HG03460 (cell line): Measurements from ENCODE around the gene PRKCA.

ENCODE experiments used
- ATAC-seq: cut with Tn5 transposase; IDR thresholded peaks from one replicate; pipeline ENCODE4 v1.9.1; 2021; ENCODE audit not compliant: unreplicated experiment

The PRKCA gene

GRCh38 chr17:66507982-66508760 lies 205.8 kb downstream of the PRKCA start:
- ATAC-seq: no peak

- no peak for ATAC-seq
Measured at GRCh38 chr17:66508896-66509844, 206.8 kb downstream of the PRKCA start.

DNA sequence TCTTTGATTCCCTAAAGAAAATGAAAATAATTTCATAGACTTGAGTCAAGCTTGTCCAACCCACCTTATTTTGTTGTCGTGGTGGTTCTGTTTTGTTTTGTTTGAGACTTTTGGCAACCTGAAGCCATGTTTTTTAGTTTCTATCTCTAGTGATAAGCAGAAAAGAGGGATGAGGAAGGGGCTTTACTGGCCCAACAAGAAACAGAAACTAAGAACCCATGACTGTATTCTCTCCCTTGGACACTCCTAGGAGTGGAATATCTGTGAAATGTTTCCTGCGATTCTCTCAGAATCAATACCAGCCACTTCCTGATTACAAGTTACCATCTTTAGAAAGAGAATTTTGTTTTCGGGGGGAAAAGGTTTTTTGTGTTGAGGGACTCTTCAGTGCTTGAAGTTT lies 207.5 kb downstream of the PRKCA start:
- no peak for ATAC-seq

GRCh38 chr17:66511135-66511534 lies 208.7 kb downstream of the PRKCA start:
- ATAC-seq: no peak

GRCh38 chr17:66514227-66514806 lies 211.9 kb downstream of the PRKCA start:
- no peak for ATAC-seq

DNA sequence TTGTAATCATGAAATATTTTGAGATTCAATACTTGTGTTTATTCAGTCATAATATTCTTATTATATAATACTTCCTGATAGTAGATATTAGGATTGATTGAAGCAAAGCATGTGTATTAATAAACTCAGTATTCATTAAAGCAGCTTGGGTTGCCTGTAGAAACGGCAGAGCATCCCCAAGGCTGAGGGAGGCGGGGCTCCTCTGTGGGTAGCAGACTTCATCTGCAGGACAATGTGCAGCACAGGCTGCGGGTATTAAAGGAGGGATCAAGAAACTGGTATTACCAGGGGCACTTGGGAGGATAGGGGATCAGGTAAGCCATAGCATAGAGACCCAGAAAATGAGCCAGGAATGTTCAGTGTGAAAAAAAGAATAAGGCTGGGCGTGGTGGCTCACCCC lies 213.6 kb downstream of the PRKCA start:
- ATAC-seq: no peak

DNA sequence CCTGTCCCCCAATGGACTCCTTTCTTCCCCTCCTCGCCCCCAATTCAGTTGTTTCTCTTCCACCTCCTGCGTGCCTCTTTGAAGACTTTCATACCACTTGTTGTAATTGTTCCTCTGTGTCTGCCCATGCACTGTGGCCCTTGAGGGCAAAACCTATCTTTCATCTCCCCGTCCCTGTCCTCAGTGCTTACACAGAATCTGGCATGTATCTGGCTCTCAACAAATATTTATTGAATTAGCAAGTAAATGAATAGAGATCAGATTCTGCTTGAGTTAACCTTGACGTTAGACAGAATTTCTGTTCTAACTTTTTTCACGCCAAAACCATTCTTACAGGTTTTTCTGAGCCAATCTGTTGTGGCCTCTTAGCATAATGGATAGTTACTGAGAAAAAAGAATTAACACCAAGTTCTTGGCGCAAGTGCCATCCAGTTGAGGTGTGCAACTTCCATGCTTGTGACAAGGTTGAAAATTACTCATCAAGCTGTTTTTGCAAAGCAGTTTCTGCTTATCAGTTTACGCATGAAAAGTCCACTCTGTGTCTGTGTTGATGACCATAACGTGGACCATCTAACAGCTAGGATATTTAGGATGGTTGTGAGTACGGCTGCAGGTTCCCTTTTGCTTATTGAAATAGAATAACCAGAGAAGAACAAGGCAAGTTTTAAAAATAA lies 215.1 kb downstream of the PRKCA start:
- no peak for ATAC-seq

DNA sequence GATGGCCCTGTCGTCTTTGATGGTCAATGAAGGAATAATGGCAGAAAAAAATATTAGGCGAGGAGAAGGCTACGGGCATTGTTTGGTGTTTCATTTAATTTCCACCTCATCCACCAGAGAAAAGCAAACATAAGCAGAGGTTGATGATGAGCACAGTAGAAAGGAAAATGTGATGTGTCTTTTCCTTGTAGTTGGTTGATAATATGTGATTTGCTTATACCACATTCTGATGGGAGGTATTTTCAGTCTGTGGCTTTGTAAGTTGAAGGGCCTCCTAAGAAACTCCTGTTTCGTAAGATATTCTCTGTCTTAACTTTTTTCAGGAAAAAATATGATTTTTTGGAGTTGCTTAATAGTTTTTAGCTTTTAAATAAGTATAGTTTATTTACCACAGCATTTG lies 215.7 kb downstream of the PRKCA start:
- ATAC-seq: no peak

DNA sequence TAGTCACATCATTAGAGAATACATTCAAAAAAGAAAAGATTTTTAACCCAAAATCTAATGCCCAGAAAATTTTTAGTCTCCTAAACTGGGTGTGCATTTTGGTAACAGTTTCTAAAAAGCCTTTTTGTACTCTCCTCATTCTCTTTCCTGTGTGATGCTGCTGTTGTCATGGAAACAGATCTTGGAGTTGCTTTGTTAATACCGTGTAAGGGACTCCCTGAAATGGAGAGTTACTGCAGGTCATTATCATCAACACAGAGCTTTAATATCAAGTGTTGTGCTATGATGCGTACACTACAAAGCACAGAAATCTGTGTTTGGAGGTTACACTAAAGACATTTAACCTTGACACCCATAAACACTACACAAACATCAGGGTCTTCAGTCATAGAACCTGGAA lies 216.3 kb downstream of the PRKCA start:
- ATAC-seq: no peak

DNA sequence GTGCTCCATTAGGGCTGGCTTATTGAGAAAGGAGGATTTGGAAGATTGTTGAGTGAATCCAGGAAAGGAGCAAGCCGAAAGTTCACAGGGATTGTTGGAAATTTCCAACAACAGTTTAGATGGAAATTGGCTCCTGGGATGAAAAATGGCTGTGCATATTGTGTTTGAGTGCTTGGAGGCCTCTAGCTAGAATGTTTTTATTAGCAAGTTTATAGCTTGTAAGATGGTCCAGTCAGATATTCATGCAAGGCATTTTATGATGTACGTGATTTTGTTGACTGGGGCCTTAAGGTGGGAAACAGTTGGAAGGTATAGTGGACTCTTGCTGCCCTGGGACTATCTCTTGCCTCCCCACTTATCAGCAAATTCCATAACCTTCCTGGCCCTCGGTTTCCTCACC lies 216.7 kb downstream of the PRKCA start:
- no peak for ATAC-seq

DNA sequence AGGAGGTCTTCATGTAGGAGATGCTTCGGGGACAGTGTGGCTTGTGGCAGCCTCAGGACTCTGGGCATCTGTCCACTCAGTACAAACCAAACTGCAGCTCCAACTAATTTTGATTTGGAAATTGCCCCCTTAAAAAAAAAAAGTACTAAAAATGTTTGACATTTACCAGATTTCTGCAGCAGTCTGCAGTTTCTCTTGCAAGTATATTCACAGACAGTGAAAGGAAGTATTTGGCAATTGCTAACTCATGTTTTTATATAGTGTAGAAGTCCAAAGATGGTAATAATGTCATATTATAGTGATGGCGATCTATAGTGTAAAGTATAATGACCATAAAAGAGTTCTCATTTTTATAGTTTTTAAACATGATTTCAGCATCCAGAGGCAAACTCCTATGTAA lies 218.6 kb downstream of the PRKCA start:
- ATAC-seq: no peak

- ATAC-seq: no peak
Measured at GRCh38 chr17:66522591-66523272, 220.3 kb downstream of the PRKCA start.

- ATAC-seq: no peak
Measured at GRCh38 chr17:66523378-66524200, 221.2 kb downstream of the PRKCA start.

GRCh38 chr17:66524877-66525276 lies 222.5 kb downstream of the PRKCA start:
- ATAC-seq: no peak

GRCh38 chr17:66525338-66525737 lies 222.9 kb downstream of the PRKCA start:
- ATAC-seq: no peak

DNA sequence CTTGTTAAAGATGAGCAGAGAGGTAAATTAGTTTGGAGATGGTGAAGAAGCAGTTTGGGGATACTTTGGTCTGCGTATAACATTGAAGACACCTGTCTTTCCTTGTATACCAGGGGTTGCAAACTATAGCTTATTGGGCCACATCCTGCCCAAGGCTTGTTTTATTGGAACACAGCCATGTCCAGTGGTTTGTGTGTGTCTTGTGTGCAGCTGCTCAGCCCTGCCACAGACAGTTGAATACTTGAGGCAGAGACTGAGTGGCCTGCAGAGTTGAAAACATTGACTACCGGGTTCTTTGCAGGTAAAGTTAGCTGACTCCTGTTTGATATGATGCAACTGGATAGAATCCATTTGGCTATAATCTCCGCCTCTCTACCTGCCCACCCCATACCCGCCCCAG lies 224.4 kb downstream of the PRKCA start:
- no peak for ATAC-seq

DNA sequence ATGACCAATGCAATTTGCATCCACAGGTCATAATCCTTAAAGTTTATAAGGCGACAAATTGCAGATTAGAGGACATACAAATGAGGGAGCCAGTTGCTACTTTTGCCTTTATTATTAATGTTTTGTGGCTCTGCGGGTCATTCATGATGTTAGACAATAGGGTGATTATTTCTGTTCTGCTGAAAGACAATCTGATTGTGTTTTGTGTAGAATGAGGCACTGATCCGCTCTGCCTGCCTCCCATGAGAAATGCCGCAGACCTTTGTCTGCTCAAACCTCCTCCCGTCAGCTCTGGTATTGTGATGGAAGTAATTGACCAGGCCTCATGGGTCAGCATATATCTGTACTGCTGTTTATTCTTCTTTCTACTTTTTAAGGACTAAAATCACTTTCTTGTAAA lies 224.9 kb downstream of the PRKCA start:
- no peak for ATAC-seq

- no peak for ATAC-seq
Measured at GRCh38 chr17:66531851-66532295, 229.5 kb downstream of the PRKCA start.

DNA sequence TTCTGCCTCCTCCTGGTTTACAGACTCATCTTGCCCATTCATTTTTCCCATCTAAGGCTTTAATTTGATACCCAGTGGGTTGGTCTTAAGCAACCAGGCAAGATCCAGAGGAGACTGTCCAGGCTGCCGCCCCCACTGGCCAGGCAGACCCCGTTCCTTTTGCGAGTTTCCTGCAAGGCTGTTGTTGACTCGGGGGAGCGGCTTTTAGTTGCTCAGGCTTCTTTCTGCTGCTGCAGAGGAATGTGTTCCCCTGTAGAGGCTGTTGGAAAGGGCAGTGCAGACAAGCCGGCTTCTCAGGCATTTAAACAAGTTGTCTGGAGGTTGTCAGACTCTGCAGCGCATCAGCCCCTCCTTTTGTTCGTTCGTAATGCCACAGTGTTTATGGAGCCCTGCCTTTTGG lies 231.2 kb downstream of the PRKCA start:
- ATAC-seq: no peak

DNA sequence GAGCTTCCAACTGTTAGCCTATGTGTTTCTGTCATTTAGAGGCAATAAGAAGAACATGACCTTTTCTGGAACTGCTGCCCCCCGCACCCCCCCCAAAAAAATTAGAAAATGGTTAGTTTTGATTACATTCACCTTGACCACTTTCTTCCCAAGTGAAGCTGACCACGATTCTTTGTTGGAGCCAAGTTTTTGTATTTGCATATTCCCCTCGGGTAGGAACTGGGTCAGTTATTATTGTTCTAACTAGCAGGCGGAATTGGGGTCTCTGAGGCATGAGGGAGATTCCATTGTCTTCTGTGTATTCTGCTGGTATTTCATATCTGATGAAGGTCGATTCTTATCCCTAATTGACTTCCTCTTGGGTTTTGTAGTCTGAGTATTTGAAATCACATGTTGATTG lies 231.6 kb downstream of the PRKCA start:
- no peak for ATAC-seq
